ENCODE results near the gene ICAM1. TPM values are rescaled to one million over a fixed set of nuclear protein-coding genes. Genes with fewer than 3 reads are reported as not detected.

ICAM1 gene
- total RNA-seq, 6 experiments from 2014 or later, result 4.6 to 186 (median 38.5) TPM

GRCh38 chr19:10226021-10226375 lies 44.9 kb upstream of the ICAM1 start:
- no peaks in the 10 kb centered on the region for H3K36me3 ChIP-seq
- H3K27ac ChIP-seq, result no peak overlapping the region
- H3K9me3 ChIP-seq, result no peaks in the 10 kb centered on the region
- H3K4me1 ChIP-seq, result no peaks in the 10 kb centered on the region
- no peak overlapping the region for H3K4me3 ChIP-seq
- WGBS (ENCODE audit: insufficient coverage, low coverage, low lambda C conversion rate, missing lambda C conversion rate), result no CpG with 5 or more reads among the region's 6 CpGs
- ATAC-seq (no peak), DNase-seq (no peak)
- TF ChIP-seq POLR2A (IDR thresholded peaks at IDR 0.05), result no peak
- no peak for TF ChIP-seq CTCF (IDR thresholded peaks at IDR 0.05)
- intact Hi-C loops (cut with DNase I), result no loop called here
- H3K27me3 ChIP-seq, result no peaks in the 10 kb centered on the region

GRCh38 chr19:10226376-10227025 lies 44.4 kb upstream of the ICAM1 start:
- no peaks in the 10 kb centered on the region for H3K4me1 ChIP-seq
- DNase-seq (no peak), ATAC-seq (no peak)
- no peak for TF ChIP-seq POLR2A (IDR thresholded peaks at IDR 0.05)
- TF ChIP-seq CTCF (IDR thresholded peaks at IDR 0.05), result no peak
- H3K36me3 ChIP-seq, result no peaks in the 10 kb centered on the region
- no peaks in the 10 kb centered on the region for H3K9me3 ChIP-seq
- 50% methylated on average over 8 of the region's 13 CpGs for WGBS (ENCODE audit: insufficient coverage, low coverage, low lambda C conversion rate, missing lambda C conversion rate)
- H3K27me3 ChIP-seq, result no peaks in the 10 kb centered on the region
- H3K4me3 ChIP-seq, result no peak overlapping the region
- H3K27ac ChIP-seq, result no peak overlapping the region
- intact Hi-C loops (cut with DNase I), result no loop called here

- Histone ChIP-seq H3K27me3 (no peaks in the 10 kb centered on the region), H3K4me1 (no peaks in the 10 kb centered on the region), H3K27ac (peak overlapping the region in 1 of 3 donors; percentile 21), H3K36me3 (no peaks in the 10 kb centered on the region), H3K9me3 (no peaks in the 10 kb centered on the region), H3K4me3 (no peak overlapping the region)
- TF ChIP-seq POLR2A (IDR thresholded peaks at IDR 0.05) (no peak), CTCF (IDR thresholded peaks at IDR 0.05) (no peak)
- 70% methylated on average over 5 of the region's 28 CpGs for WGBS (ENCODE audit: insufficient coverage, low coverage, low lambda C conversion rate, missing lambda C conversion rate)
- intact Hi-C loops (cut with DNase I), result no loop called here
- DNase-seq, result no peak
- ATAC-seq, result no peak
Measured at GRCh38 chr19:10227026-10227971, 43.6 kb upstream of the ICAM1 start.

GRCh38 chr19:10228393-10228792 lies 42.5 kb upstream of the ICAM1 start:
- no peak overlapping the region for H3K4me3 ChIP-seq
- no peaks in the 10 kb centered on the region for H3K36me3 ChIP-seq
- intact Hi-C loops (cut with DNase I), result no loop called here
- no peaks in the 10 kb centered on the region for H3K9me3 ChIP-seq
- TF ChIP-seq CTCF (IDR thresholded peaks at IDR 0.05) (no peak), POLR2A (IDR thresholded peaks at IDR 0.05) (no peak)
- ATAC-seq, result no peak
- no peaks in the 10 kb centered on the region for H3K4me1 ChIP-seq
- no CpG with 5 or more reads among the region's 5 CpGs for WGBS (ENCODE audit: insufficient coverage, low coverage, low lambda C conversion rate, missing lambda C conversion rate)
- no peak overlapping the region for H3K27ac ChIP-seq
- DNase-seq, result no peak
- H3K27me3 ChIP-seq, result no peaks in the 10 kb centered on the region

Data from right lobe of liver (tissue), 6 donors.